ENCODE results near the gene TMEM69. TPM values are rescaled to one million over a fixed set of nuclear protein-coding genes. Genes with fewer than 3 reads are reported as not detected.

The TMEM69 gene
- total and polyA plus RNA-seq, 12 donors: 9.3 to 53.1 (median 26.3) TPM

- WGBS, 4 donors: 93 to 99% (median 95%) methylated on average over 3 of the region's 3 CpGs
- H3K27me3 ChIP-seq: no peaks in the 10 kb centered on the region
- H3K36me3 ChIP-seq (replicated peaks in 1 of 2): peaks cover 0 to 85% of the 10 kb centered on the region in 2 donors
Observed at GRCh38 chr1:45656573-45657226, 31.3 kb upstream of the TMEM69 start.

GRCh38 chr1:45658171-45658570, 29.8 kb upstream of the TMEM69 start:
- Histone ChIP-seq H3K9me3 (replicated peaks in 1 of 3) (no peaks in the 10 kb centered on the region), H3K27ac (no peak overlapping the region), H3K27me3 (no peaks in the 10 kb centered on the region), H3K36me3 (replicated peaks in 1 of 2) (peaks cover 0 to 70% of the 10 kb centered on the region in 2 donors), H3K4me1 (replicated peaks in 1 of 2) (peaks cover 3 to 13% of the 10 kb centered on the region in 2 donors), H3K4me3 (no peak overlapping the region)
- WGBS, 4 donors: 79 to 86% (median 84%) methylated on average over 2 of the region's 2 CpGs
- DNase-seq: no peak
- no peak for TF ChIP-seq POLR2A (IDR thresholded peaks at IDR 0.05)
- TF ChIP-seq CTCF (IDR thresholded peaks at IDR 0.05): no peak
- intact Hi-C loops (cut with DNase I): no loop called here

More at GRCh38 chr1:45656573-45657226, 31.3 kb upstream of the TMEM69 start:
- H3K9me3 ChIP-seq (replicated peaks in 1 of 3): no peaks in the 10 kb centered on the region
- DNase-seq: no peak
- TF ChIP-seq POLR2A (IDR thresholded peaks at IDR 0.05) (no peak), CTCF (IDR thresholded peaks at IDR 0.05) (no peak)
- H3K27ac ChIP-seq: no peak overlapping the region
- intact Hi-C loops (cut with DNase I): no loop called here
- H3K4me3 ChIP-seq: no peak overlapping the region
- peaks cover 0 to 7% of the 10 kb centered on the region in 2 donors for H3K4me1 ChIP-seq (replicated peaks in 1 of 2)

GRCh38 chr1:45659222-45659621, 28.8 kb upstream of the TMEM69 start:
- DNase-seq: no peak
- Histone ChIP-seq H3K27me3 (no peaks in the 10 kb centered on the region), H3K4me1 (replicated peaks in 1 of 2) (peaks cover 3 to 13% of the 10 kb centered on the region in 2 donors), H3K9me3 (replicated peaks in 1 of 3) (no peaks in the 10 kb centered on the region), H3K36me3 (replicated peaks in 1 of 2) (peaks cover 0 to 60% of the 10 kb centered on the region in 2 donors), H3K4me3 (no peak overlapping the region), H3K27ac (no peak overlapping the region)
- WGBS, 4 donors: 97 to 100% (median 98%) methylated on average over 2 of the region's 2 CpGs
- intact Hi-C loops (cut with DNase I): no loop called here
- TF ChIP-seq CTCF (IDR thresholded peaks at IDR 0.05): no peak
- no peak for TF ChIP-seq POLR2A (IDR thresholded peaks at IDR 0.05)

- WGBS, 4 donors: 37 to 54% (median 46%) methylated on average over 2 of the region's 2 CpGs
- intact Hi-C loops (cut with DNase I): no loop called here
Observed at GRCh38 chr1:45660336-45660735, 27.6 kb upstream of the TMEM69 start.

More at GRCh38 chr1:45660336-45660735, 27.6 kb upstream of the TMEM69 start:
- Histone ChIP-seq H3K4me3 (no peak overlapping the region), H3K27ac (no peak overlapping the region), H3K4me1 (replicated peaks in 1 of 2) (peaks cover 3 to 13% of the 10 kb centered on the region in 2 donors), H3K9me3 (replicated peaks in 1 of 3) (no peaks in the 10 kb centered on the region), H3K27me3 (no peaks in the 10 kb centered on the region), H3K36me3 (replicated peaks in 1 of 2) (peaks cover 0 to 49% of the 10 kb centered on the region in 2 donors)
- DNase-seq: no peak
- TF ChIP-seq CTCF (IDR thresholded peaks at IDR 0.05): no peak
- no peak for TF ChIP-seq POLR2A (IDR thresholded peaks at IDR 0.05)
